Lower leg skin (tissue), 4 donors: ENCODE measurements around the gene DCAF15. TPM values are rescaled to one million over a fixed set of nuclear protein-coding genes. Genes with fewer than 3 reads are reported as not detected.

Experiments used
- DNase-seq, 2 donors: peaks; one replicate each; pipeline ENCODE4 v3.0.0-alpha.2; 2019; ENCODE audit warnings: low spot score in 2 of 2
- H3K4me3 ChIP-seq: fragments of 200-600 bp; sonication (generic); 2 replicates; pipeline ENCODE4 v1.5.1; 2017; ENCODE audit warnings: mild to moderate bottlenecking, low read depth; ENCODE audit not compliant: poor library complexity, severe bottlenecking
- CTCF ChIP-seq, 3 donors: fragments of 450-650 bp; IDR thresholded peaks; one replicate each; pipeline ENCODE4 v1.5.1; 2016; ENCODE audit warnings: antibody characterized with exemption in 3 of 3, mild to moderate bottlenecking in 3 of 3, moderate library complexity in 2 of 3
- POLR2A ChIP-seq, 2 donors: fragments of 450-650 bp; IDR thresholded peaks; one replicate each; pipeline ENCODE4 v1.6.1; 2016 to 2017; ENCODE audit warnings: antibody characterized with exemption in 2 of 2, mild to moderate bottlenecking in 1 of 2, moderate library complexity in 1 of 2
- WGBS, 2 donors: methylation state at CpG; one replicate each; pipeline ENCODE4 v1.1.5; 2018; 5-methylcytosine and 5-hydroxymethylcytosine counted together
- intact Hi-C: fragments of 100-400 bp; cut with DNase I; formaldehyde crosslinking; loops from one replicate; pipeline ENCODE4 v1.15.0; 2023; ENCODE audit warnings: low total_unique reads
- total RNA-seq, 4 donors: library from RNA; depleted of rRNA; stranded (reverse); fragments of >200 nt; gene quantifications; one replicate each; pipeline ENCODE4 v1.1.0, GENCODE V29; 2016

DCAF15 gene
- total RNA-seq = 10 to 100 TPM; 31.8 to 51.7 (median 43.0) TPM

- H3K4me3 ChIP-seq = peak within 1 kb of the TSS; percentile 61
- 0 to 1% methylated on average over 58 to 63 of the region's 65 CpGs for WGBS, 2 donors
- TF ChIP-seq CTCF (IDR thresholded peaks at IDR 0.05) (no peak), POLR2A (IDR thresholded peaks at IDR 0.05) (no peak)
- DNase-seq = peak; percentile 99 to 100
- intact Hi-C loops = loop anchor here (10.0 kb wide), 1 partner anchor 1142 kb away; no protein-coding TSS in a partner anchor
Observed at GRCh38 chr19:13952154-13952930, at the start of gene DCAF15. Gene DCAF15 (plus strand): TSS chr19:13952509. CDS start chr19:13952513, 4 bp downstream.

GRCh38 chr19:13902993-13903555, 49.2 kb upstream of the DCAF15 start:
- no peak for DNase-seq
- 73 to 88% methylated on average over 4 of the region's 4 CpGs for WGBS, 2 donors
- no peak overlapping the region for H3K4me3 ChIP-seq
- intact Hi-C loops = no loop called here
- TF ChIP-seq CTCF (IDR thresholded peaks at IDR 0.05) (no peak), POLR2A (IDR thresholded peaks at IDR 0.05) (no peak)

GRCh38 chr19:13905634-13906520, 46.4 kb upstream of the DCAF15 start, which contains the start of the genes BRME1 and CC2D1A:
Gene BRME1 (minus strand): TSS chr19:13906117. CDS start chr19:13904892, 1,225 bp downstream.
Gene CC2D1A (plus strand): TSS chr19:13906201. CDS start chr19:13906442, 241 bp downstream.
- peak within 1 kb of the TSS; percentile 73 for H3K4me3 ChIP-seq
- TF ChIP-seq CTCF (IDR thresholded peaks at IDR 0.05) = no peak
- no peak for TF ChIP-seq POLR2A (IDR thresholded peaks at IDR 0.05)
- intact Hi-C loops = no loop called here
- DNase-seq = peak; percentile 88 to 98
- 6 to 10% methylated on average over 75 to 77 of the region's 86 CpGs for WGBS, 2 donors

GRCh38 chr19:13906521-13906904, 45.8 kb upstream of the DCAF15 start:
- 3 to 6% methylated on average over 2 to 10 of the region's 13 CpGs for WGBS, 2 donors
- peak overlapping the region; percentile 73 for H3K4me3 ChIP-seq
- intact Hi-C loops = no loop called here
- no peak for DNase-seq
- TF ChIP-seq CTCF (IDR thresholded peaks at IDR 0.05) (no peak), POLR2A (IDR thresholded peaks at IDR 0.05) (no peak)

- H3K4me3 ChIP-seq = peak overlapping the region; percentile 73
- 86 to 91% methylated on average over 5 of the region's 5 CpGs for WGBS, 2 donors
- intact Hi-C loops = no loop called here
- no peak for DNase-seq
- TF ChIP-seq CTCF (IDR thresholded peaks at IDR 0.05) (no peak), POLR2A (IDR thresholded peaks at IDR 0.05) (no peak)
Observed at GRCh38 chr19:13906910-13907309, 45.4 kb upstream of the DCAF15 start.
